WTC11 (cell line): ENCODE data around the gene GET4. TPM values are rescaled to one million over a fixed set of nuclear protein-coding genes. Genes with fewer than 3 reads are reported as not detected.

Experiments used
- ATAC-seq: fragments of 200-7000 bp; cut with Tn5 transposase; 2 replicates; pipeline ENCODE4 v1.10.0; 2021; ENCODE audit warnings: mild to moderate bottlenecking, moderate library complexity
- CTCF ChIA-PET: fragments of 300-600 bp; sonication (Branson Sonifier 250); formaldehyde crosslinking; loops from one replicate; lab custom pipeline; 2021; ENCODE audit warnings: antibody characterized with exemption; lab: Charles Lee
- POLR2A ChIA-PET: fragments of 350-600 bp; sonication (Branson Sonifier 250); formaldehyde crosslinking; loops from one replicate; lab custom pipeline; 2021; ENCODE audit warnings: antibody characterized with exemption; lab: Charles Lee
- DNase-seq: peaks from one replicate; pipeline ENCODE4 v3.0.0; 2021; ENCODE audit warnings: low spot score
- H3K27ac Mint-ChIP-seq: 2 replicates; pipeline ENCODE4 v1.8.0; 2021; ENCODE audit warnings: mixed read lengths
- H3K27me3 Mint-ChIP-seq: 2 replicates; pipeline ENCODE4 v1.8.0; 2021; ENCODE audit warnings: low read depth, mild to moderate bottlenecking, moderate library complexity, mixed read lengths
- H3K36me3 Mint-ChIP-seq: 2 replicates; pipeline ENCODE4 v1.8.0; 2021; ENCODE audit warnings: mixed read lengths
- H3K4me1 Mint-ChIP-seq: 2 replicates; pipeline ENCODE4 v1.8.0; 2022; ENCODE audit warnings: mixed read lengths
- H3K4me3 Mint-ChIP-seq: 2 replicates; pipeline ENCODE4 v1.8.0; 2021; ENCODE audit warnings: mild to moderate bottlenecking, moderate library complexity, mixed read lengths
- H3K9me3 Mint-ChIP-seq: 2 replicates; pipeline ENCODE4 v1.8.0; 2021; ENCODE audit warnings: mixed read lengths
- AR ChIP-seq: fragments of 250-450 bp; sonication (Bioruptor Pico); IDR thresholded peaks from 2 replicates; pipeline ENCODE4 v1.9.0; 2021; ENCODE audit warnings: mild to moderate bottlenecking
- ARID4B ChIP-seq: sonication (generic); formaldehyde crosslinking; IDR thresholded peaks from 2 replicates; pipeline ENCODE4 v1.8.0; 2023; ENCODE audit warnings: missing genetic modification reagents, mild to moderate bottlenecking, borderline replicate concordance
- CBFB ChIP-seq: sonication (generic); formaldehyde crosslinking; IDR thresholded peaks from 2 replicates; pipeline ENCODE4 v1.8.1; 2022; ENCODE audit warnings: mild to moderate bottlenecking, low read depth, missing genetic modification reagents
- CREM ChIP-seq: sonication (generic); formaldehyde crosslinking; IDR thresholded peaks from 2 replicates; pipeline ENCODE4 v1.8.1; 2022; ENCODE audit warnings: mild to moderate bottlenecking, missing genetic modification reagents, moderate library complexity
- E2F4 ChIP-seq: sonication (generic); formaldehyde crosslinking; IDR thresholded peaks from 2 replicates; pipeline ENCODE4 v1.8.1; 2022; ENCODE audit warnings: low read depth, mild to moderate bottlenecking, moderate library complexity, missing genetic modification reagents, borderline replicate concordance
- ERG ChIP-seq: fragments of 250-450 bp; sonication (Bioruptor Pico); IDR thresholded peaks from 2 replicates; pipeline ENCODE4 v1.8.0; 2021; ENCODE audit warnings: mild to moderate bottlenecking
- ESRRA ChIP-seq: sonication (generic); formaldehyde crosslinking; IDR thresholded peaks from 2 replicates; pipeline ENCODE4 v1.8.1; 2022; ENCODE audit warnings: mild to moderate bottlenecking, missing genetic modification reagents, borderline replicate concordance
- FOXP1 ChIP-seq: sonication (generic); formaldehyde crosslinking; IDR thresholded peaks from 2 replicates; pipeline ENCODE4 v1.8.0; 2022; ENCODE audit warnings: missing genetic modification reagents, mild to moderate bottlenecking, moderate library complexity, borderline replicate concordance
- GRHL2 ChIP-seq: fragments of 250-450 bp; sonication (Bioruptor Pico); IDR thresholded peaks from 2 replicates; pipeline ENCODE4 v1.8.0; 2022; ENCODE audit warnings: mild to moderate bottlenecking, moderate library complexity; ENCODE audit not compliant: insufficient replicate concordance, severe bottlenecking
- GTF2I ChIP-seq: fragments of 250-450 bp; sonication (Bioruptor Pico); conservative IDR thresholded peaks from 2 replicates; pipeline ENCODE4 v1.4.0; 2021; ENCODE audit warnings: mild to moderate bottlenecking
- JUN ChIP-seq: sonication (generic); formaldehyde crosslinking; IDR thresholded peaks from 2 replicates; pipeline ENCODE4 v1.8.0; 2023; ENCODE audit warnings: mild to moderate bottlenecking, missing genetic modification reagents
- MLX ChIP-seq: sonication (generic); formaldehyde crosslinking; IDR thresholded peaks from 2 replicates; pipeline ENCODE4 v1.8.1; 2023; ENCODE audit warnings: mild to moderate bottlenecking, missing genetic modification reagents, moderate library complexity
- TCF7 ChIP-seq: sonication (generic); formaldehyde crosslinking; IDR thresholded peaks from 2 replicates; pipeline ENCODE4 v1.8.0; 2022; ENCODE audit warnings: mild to moderate bottlenecking, low read depth, missing genetic modification reagents, moderate library complexity
- TEAD1 ChIP-seq: sonication (generic); formaldehyde crosslinking; IDR thresholded peaks from 2 replicates; pipeline ENCODE4 v1.8.0; 2022; ENCODE audit warnings: mild to moderate bottlenecking, missing genetic modification reagents
- USF2 ChIP-seq: sonication (generic); formaldehyde crosslinking; IDR thresholded peaks from 2 replicates; pipeline ENCODE4 v1.8.1; 2023; ENCODE audit warnings: mild to moderate bottlenecking, missing genetic modification reagents, moderate library complexity
- ZNF263 ChIP-seq: sonication (generic); formaldehyde crosslinking; IDR thresholded peaks from 2 replicates; pipeline ENCODE4 v1.8.1; 2022; ENCODE audit warnings: low read depth, mild to moderate bottlenecking, moderate library complexity, missing genetic modification reagents
- ZNF396 ChIP-seq: fragments of 250-450 bp; sonication (Bioruptor Pico); IDR thresholded peaks from 2 replicates; pipeline ENCODE4 v1.8.0; 2021; ENCODE audit warnings: mild to moderate bottlenecking, moderate library complexity, borderline replicate concordance
- ZNF532 ChIP-seq: fragments of 250-450 bp; sonication (Bioruptor Pico); IDR thresholded peaks from 2 replicates; pipeline ENCODE4 v1.9.0; 2021; ENCODE audit warnings: mild to moderate bottlenecking, borderline replicate concordance
- total RNA-seq: library from RNA; stranded (reverse); gene quantifications from 3 replicates; pipeline ENCODE4 v1.2.3, GENCODE V29; 2021

GET4 gene
- total RNA-seq, 1 experiment from 2014 or later, result 73.0 TPM

- Mint-ChIP-seq H3K4me1 (0 out of 2 replicates have a peak, but pooled peaks cover 2% of the 10 kb centered on the region), H3K27ac (no peak overlapping the region), H3K4me3 (no peak overlapping the region), H3K27me3 (no peaks in the 10 kb centered on the region), H3K9me3 (no peaks in the 10 kb centered on the region), H3K36me3 (peaks cover 53% of the 10 kb centered on the region)
- POLR2A ChIA-PET, result no interaction called here
- no peak for ATAC-seq
- no peak for DNase-seq
- CTCF ChIA-PET, result interaction anchor here (1.2 kb wide), 1 partner anchor 10 kb away, joined by 3 read pairs; no protein-coding TSS in a partner anchor
- no peak for TF ChIP-seq ZNF396
- TF ChIP-seq ZNF263 (CRISPR knock-in tag), result no peak
- no peak for TF ChIP-seq E2F4 (CRISPR knock-in tag)
- TF ChIP-seq ZNF532, result no peak
- TF ChIP-seq GTF2I (CRISPR knock-in tag), result no peak
- no peak for TF ChIP-seq CREM (CRISPR knock-in tag)
- no peak for TF ChIP-seq ARID4B (CRISPR knock-in tag)
- no peak for TF ChIP-seq TCF7 (CRISPR knock-in tag)
- TF ChIP-seq TEAD1 (CRISPR knock-in tag), result no peak
- TF ChIP-seq CBFB (CRISPR knock-in tag), result no peak
- TF ChIP-seq AR (CRISPR knock-in tag), result no peak
- no peak for TF ChIP-seq USF2 (CRISPR knock-in tag)
- TF ChIP-seq JUN (CRISPR knock-in tag), result no peak
- TF ChIP-seq MLX (CRISPR knock-in tag), result no peak
- TF ChIP-seq FOXP1 (CRISPR knock-in tag), result no peak
- no peak for TF ChIP-seq GRHL2
- TF ChIP-seq ERG (CRISPR knock-in tag), result no peak
- TF ChIP-seq ESRRA (CRISPR knock-in tag), result no peak
Measured at GRCh38 chr7:893686-894085, 17.3 kb downstream of the GET4 start.
